CD4-positive, alpha-beta T cell (primary cell): ENCODE results near the gene KCNJ6. TPM values are rescaled to one million over a fixed set of nuclear protein-coding genes. Genes with fewer than 3 reads are reported as not detected.
"Not testable (repeated sequence)": the region's sequence is repeated elsewhere in the genome, so short reads cannot be mapped to it uniquely, and the experiment has no call there.

Experiments used
- ATAC-seq: fragments of 200-7000 bp; cut with Tn5 transposase; one replicate; pipeline ENCODE4 v1.10.0; 2022; ENCODE audit warnings: mild to moderate bottlenecking; ENCODE audit not compliant: poor library complexity
- CTCF ChIA-PET: fragments of 350-600 bp; sonication (Branson Sonifier 250); formaldehyde crosslinking; loops from one replicate; lab custom pipeline; 2021; ENCODE audit warnings: antibody characterized with exemption, inconsistent platforms; lab: Charles Lee
- POLR2A ChIA-PET: fragments of 350-600 bp; sonication (Branson Sonifier 250); formaldehyde crosslinking; loops from one replicate; lab custom pipeline; 2021; ENCODE audit warnings: antibody characterized with exemption, inconsistent platforms; lab: Charles Lee
- DNase-seq, 14 experiments: peaks; one replicate each; pipeline ENCODE4 v3.0.0-alpha.2; 2013 to 2020; ENCODE audit warnings: mixed read lengths in 2 of 14
- H3K27ac ChIP-seq, 2 donors: one replicate each; pipeline versions ENCODE4 v1.5.1 to v1.7.0; 2013; ENCODE audit warnings: low read length in 2 of 2, low read depth in 1 of 2, mild to moderate bottlenecking in 1 of 2
- H3K27me3 ChIP-seq, 2 experiments: 1 replicate in 1 of 2; 2 replicates in 1 of 2; pipeline versions ENCODE4 v1.6.1 to v1.7.0; 2013; ENCODE audit warnings: low read length in 2 of 2, control low read depth in 1 of 2, mild to moderate bottlenecking in 1 of 2, moderate library complexity in 1 of 2; ENCODE audit not compliant: insufficient read depth in 2 of 2, control insufficient read depth in 1 of 2
- H3K36me3 ChIP-seq: one replicate; pipeline ENCODE4 v1.6.1; 2013; ENCODE audit warnings: low read length, control low read depth; ENCODE audit not compliant: insufficient read depth
- H3K4me1 ChIP-seq: one replicate; pipeline ENCODE4 v1.6.1; 2013; ENCODE audit warnings: low read length, control low read depth; ENCODE audit not compliant: insufficient read depth
- H3K4me3 ChIP-seq: one replicate; pipeline ENCODE4 v1.5.1; 2013; ENCODE audit warnings: mild to moderate bottlenecking, low read length, moderate library complexity
- H3K9me3 ChIP-seq, 2 experiments: 1 replicate in 1 of 2; 2 replicates in 1 of 2; pipeline versions ENCODE4 v1.6.1 to v1.7.0; 2013; ENCODE audit warnings: low read length in 2 of 2, mild to moderate bottlenecking in 2 of 2, control low read depth in 1 of 2, moderate library complexity in 1 of 2; ENCODE audit not compliant: control insufficient read depth in 1 of 2, insufficient read depth in 1 of 2
- H3K27ac Mint-ChIP-seq: one replicate; pipeline ENCODE4 v1.8.0; 2020; ENCODE audit warnings: mixed read lengths
- H3K27me3 Mint-ChIP-seq: one replicate; pipeline ENCODE4 v1.8.0; 2021; ENCODE audit warnings: mixed read lengths
- H3K36me3 Mint-ChIP-seq: one replicate; pipeline ENCODE4 v1.8.0; 2021; ENCODE audit warnings: low read depth, mixed read lengths
- H3K4me1 Mint-ChIP-seq: one replicate; pipeline ENCODE4 v1.8.0; 2021; ENCODE audit warnings: low read depth, mixed read lengths
- H3K4me3 Mint-ChIP-seq: one replicate; pipeline ENCODE4 v1.8.0; 2020; ENCODE audit warnings: mild to moderate bottlenecking, mixed read lengths
- H3K9me3 Mint-ChIP-seq: one replicate; pipeline ENCODE4 v1.8.0; 2020; ENCODE audit warnings: mixed read lengths
- intact Hi-C, 2 experiments: fragments of 100-400 bp; cut with DNase I in 1 of 2; cut with micrococcal nuclease in 1 of 2; formaldehyde crosslinking; loops; one replicate each; pipeline versions ENCODE4 v1.15.1 to v1.9.0; 2023 to 2025; cut with DNase I, micrococcal nuclease
- total RNA-seq, 174 experiments: library from RNA in 2 of 174; stranded (reverse) in 2 of 174; gene quantifications; one replicate each; pipeline ENCODE4 v1.2.3 and lab custom pipeline; 2021 to 2026
- TF ChIP-seq, protein P1 (sequence below): fragments of 200-600 bp; IDR thresholded peaks from one replicate; pipeline ENCODE4 v1.8.0; 2022; ENCODE audit warnings: antibody characterized with exemption, mild to moderate bottlenecking

KCNJ6 gene
- total RNA-seq, 2 experiments from 2014 or later = not detected

DNA sequence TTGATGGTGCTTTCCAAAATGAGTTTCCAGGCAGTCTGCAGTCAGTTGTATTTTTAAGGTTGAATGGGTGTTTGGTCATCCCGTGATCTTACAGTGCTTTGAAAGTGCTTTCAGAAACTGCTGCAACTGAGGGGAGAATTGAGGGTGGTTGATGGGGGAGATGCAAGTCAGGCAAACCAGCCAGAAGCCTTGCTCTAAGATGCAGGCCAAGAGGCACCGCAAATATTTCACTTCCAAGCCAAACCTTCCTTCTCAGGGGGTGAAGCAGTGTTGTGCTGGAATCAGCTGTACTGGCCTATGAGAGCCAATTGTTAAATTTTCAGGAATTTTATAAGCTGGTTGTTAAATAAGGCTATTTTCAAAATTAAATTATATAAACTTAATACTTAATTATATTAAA, 151.6 kb downstream of the KCNJ6 start:
- intact Hi-C loops = no loop called here
- no peaks in the 10 kb centered on the region for H3K36me3 Mint-ChIP-seq
- POLR2A ChIA-PET = no interaction called here

DNA sequence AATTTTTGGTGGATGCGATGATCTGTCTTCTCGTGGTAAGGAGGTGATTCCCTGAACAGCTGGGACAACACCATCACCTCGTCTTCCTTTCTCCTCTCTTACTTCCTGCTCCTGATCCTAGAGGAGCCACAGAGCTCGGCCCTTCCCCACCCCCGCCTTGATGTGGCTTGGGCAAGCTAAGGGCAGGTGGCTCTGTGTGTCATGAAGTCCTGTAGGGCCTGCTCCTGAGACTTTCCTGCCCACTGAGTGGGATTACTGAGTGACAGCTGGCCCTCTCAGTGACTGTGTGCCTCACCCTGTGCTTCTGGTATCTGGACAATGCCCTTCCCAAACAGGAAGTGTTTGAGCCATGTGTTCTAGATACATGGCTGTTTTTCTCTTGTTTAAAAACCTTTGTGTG, 153.0 kb downstream of the KCNJ6 start:
- H3K9me3 Mint-ChIP-seq = no peaks in the 10 kb centered on the region
- H3K36me3 Mint-ChIP-seq = no peaks in the 10 kb centered on the region
- TF ChIP-seq, protein P1, sequence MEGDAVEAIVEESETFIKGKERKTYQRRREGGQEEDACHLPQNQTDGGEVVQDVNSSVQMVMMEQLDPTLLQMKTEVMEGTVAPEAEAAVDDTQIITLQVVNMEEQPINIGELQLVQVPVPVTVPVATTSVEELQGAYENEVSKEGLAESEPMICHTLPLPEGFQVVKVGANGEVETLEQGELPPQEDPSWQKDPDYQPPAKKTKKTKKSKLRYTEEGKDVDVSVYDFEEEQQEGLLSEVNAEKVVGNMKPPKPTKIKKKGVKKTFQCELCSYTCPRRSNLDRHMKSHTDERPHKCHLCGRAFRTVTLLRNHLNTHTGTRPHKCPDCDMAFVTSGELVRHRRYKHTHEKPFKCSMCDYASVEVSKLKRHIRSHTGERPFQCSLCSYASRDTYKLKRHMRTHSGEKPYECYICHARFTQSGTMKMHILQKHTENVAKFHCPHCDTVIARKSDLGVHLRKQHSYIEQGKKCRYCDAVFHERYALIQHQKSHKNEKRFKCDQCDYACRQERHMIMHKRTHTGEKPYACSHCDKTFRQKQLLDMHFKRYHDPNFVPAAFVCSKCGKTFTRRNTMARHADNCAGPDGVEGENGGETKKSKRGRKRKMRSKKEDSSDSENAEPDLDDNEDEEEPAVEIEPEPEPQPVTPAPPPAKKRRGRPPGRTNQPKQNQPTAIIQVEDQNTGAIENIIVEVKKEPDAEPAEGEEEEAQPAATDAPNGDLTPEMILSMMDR = no peak
- ChIA-PET POLR2A (no interaction called here), CTCF (no interaction called here)
- no peaks in the 10 kb centered on the region for H3K27me3 ChIP-seq
- no peak overlapping the region for H3K27ac ChIP-seq
- DNase-seq = no peak
- no peak for ATAC-seq
- H3K4me1 Mint-ChIP-seq = no peaks in the 10 kb centered on the region
- H3K9me3 ChIP-seq = no peaks in the 10 kb centered on the region
- H3K4me3 Mint-ChIP-seq = no peak overlapping the region
- no peaks in the 10 kb centered on the region for H3K4me1 ChIP-seq
- peaks cover 23% of the 10 kb centered on the region for H3K27me3 Mint-ChIP-seq
- H3K4me3 ChIP-seq = no peak overlapping the region
- no peak overlapping the region for H3K27ac Mint-ChIP-seq
- H3K36me3 ChIP-seq = no peaks in the 10 kb centered on the region
- intact Hi-C loops = no loop called here

More for the DNA sequence above, 151.6 kb downstream of the KCNJ6 start:
- H3K4me3 Mint-ChIP-seq = no peak overlapping the region
- Histone ChIP-seq H3K4me1 (no peaks in the 10 kb centered on the region), H3K27me3 (no peaks in the 10 kb centered on the region), H3K9me3 (no peaks in the 10 kb centered on the region), H3K27ac (no peak overlapping the region), H3K4me3 (no peak overlapping the region), H3K36me3 (no peaks in the 10 kb centered on the region)
- H3K9me3 Mint-ChIP-seq = no peaks in the 10 kb centered on the region
- H3K27ac Mint-ChIP-seq = no peak overlapping the region
- DNase-seq = no peak
- H3K27me3 Mint-ChIP-seq = peaks cover 23% of the 10 kb centered on the region
- TF ChIP-seq, protein P1 = no peak
- H3K4me1 Mint-ChIP-seq = no peaks in the 10 kb centered on the region
- no peak for ATAC-seq
- CTCF ChIA-PET = no interaction called here

DNA sequence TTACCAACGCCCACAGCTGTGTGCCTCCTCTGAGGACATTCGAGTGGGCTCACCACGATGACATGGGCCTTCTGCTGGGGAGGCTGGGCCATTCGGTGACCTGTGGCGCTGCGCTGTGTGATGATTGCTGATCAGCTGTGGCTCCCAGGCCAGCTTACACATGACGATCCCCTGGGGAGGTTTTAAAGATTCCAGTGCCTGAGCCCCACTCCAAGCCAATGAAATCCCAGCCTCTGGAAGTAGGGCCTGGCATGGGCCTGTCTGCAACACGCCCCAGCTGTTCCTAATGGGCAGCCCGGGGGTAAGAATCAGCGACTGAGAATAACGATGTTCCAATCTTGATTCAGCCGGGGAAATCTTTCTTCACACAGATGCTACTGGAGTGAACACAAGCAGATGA, 153.7 kb downstream of the KCNJ6 start:
- no peak overlapping the region for H3K4me3 Mint-ChIP-seq
- no peaks in the 10 kb centered on the region for H3K4me1 Mint-ChIP-seq
- TF ChIP-seq, protein P1 = no peak
- DNase-seq = no peak
- Histone ChIP-seq H3K4me1 (no peaks in the 10 kb centered on the region), H3K36me3 (no peaks in the 10 kb centered on the region), H3K9me3 (no peaks in the 10 kb centered on the region), H3K27ac (no peak overlapping the region), H3K27me3 (no peaks in the 10 kb centered on the region), H3K4me3 (no peak overlapping the region)
- intact Hi-C loops = no loop called here
- no peak overlapping the region for H3K27ac Mint-ChIP-seq
- H3K27me3 Mint-ChIP-seq = peaks cover 28% of the 10 kb centered on the region
- no peaks in the 10 kb centered on the region for H3K36me3 Mint-ChIP-seq
- POLR2A ChIA-PET = no interaction called here
- ATAC-seq = no peak
- CTCF ChIA-PET = no interaction called here
- no peaks in the 10 kb centered on the region for H3K9me3 Mint-ChIP-seq

DNA sequence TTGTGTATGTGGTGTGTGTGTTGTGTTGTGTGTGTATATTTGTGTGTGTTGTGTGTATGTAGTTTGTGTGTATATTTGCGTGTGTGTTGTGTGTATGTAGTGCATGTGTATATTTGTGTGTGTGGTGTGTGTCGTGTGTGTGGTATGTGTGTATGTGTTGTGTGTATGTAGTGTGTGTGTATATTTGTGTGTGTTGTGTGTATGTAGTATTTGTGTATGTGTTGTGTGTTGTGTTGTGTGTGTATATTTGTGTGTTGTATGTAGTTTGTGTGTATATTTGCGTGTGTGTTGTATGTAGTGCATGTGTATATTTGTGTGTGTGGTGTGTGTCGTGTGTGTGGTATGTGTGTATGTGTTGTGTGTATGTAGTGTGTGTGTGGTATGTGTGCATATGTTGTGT, 154.9 kb downstream of the KCNJ6 start:
- CTCF ChIA-PET, H3K4me3 ChIP-seq: not testable (repeated sequence)

More for the DNA sequence above, 154.9 kb downstream of the KCNJ6 start:
- H3K4me3 Mint-ChIP-seq, H3K9me3 Mint-ChIP-seq, H3K27ac ChIP-seq, H3K4me1 Mint-ChIP-seq, ATAC-seq, DNase-seq, intact Hi-C loops, H3K9me3 ChIP-seq, H3K36me3 ChIP-seq, H3K27me3 ChIP-seq, H3K4me1 ChIP-seq, H3K36me3 Mint-ChIP-seq, POLR2A ChIA-PET, H3K27ac Mint-ChIP-seq: not testable (repeated sequence)
- H3K27me3 Mint-ChIP-seq = peaks cover 22% of the 10 kb centered on the region
